Fibroblast of upper back skin (primary cell): ENCODE measurements around the gene GALNT14.
"Not testable (repeated sequence)": the region's sequence is repeated elsewhere in the genome, so short reads cannot be mapped to it uniquely, and the experiment has no call there.

Source experiments
- DNase-seq: peaks from one replicate; pipeline ENCODE4 v3.0.0-alpha.2; 2013

GALNT14 gene

GRCh38 chr2:31138037-31138962, at the start of gene GALNT14:
Gene GALNT14 (minus strand): TSS chr2:31138440. CDS start chr2:31138086, 354 bp downstream.
- peak; percentile 37 for DNase-seq

GRCh38 chr2:31187166-31187565, 48.9 kb upstream of the GALNT14 start:
- DNase-seq: no peak

GRCh38 chr2:31183973-31184372, 45.7 kb upstream of the GALNT14 start:
- not testable (repeated sequence) for DNase-seq

- no peak for DNase-seq
Measured at GRCh38 chr2:31176742-31177141, 38.5 kb upstream of the GALNT14 start.

- no peak for DNase-seq
Measured at GRCh38 chr2:31171142-31171541, 32.9 kb upstream of the GALNT14 start.

GRCh38 chr2:31170071-31170698, 31.9 kb upstream of the GALNT14 start:
- peak; percentile 62 for DNase-seq

- DNase-seq: peak; percentile 14
Measured at GRCh38 chr2:31168291-31168690, 30.1 kb upstream of the GALNT14 start.

- DNase-seq: no peak
Measured at GRCh38 chr2:31166925-31167324, 28.7 kb upstream of the GALNT14 start.

GRCh38 chr2:31163011-31163539, 24.8 kb upstream of the GALNT14 start:
- DNase-seq: no peak

- DNase-seq: no peak
Measured at GRCh38 chr2:31161637-31162036, 23.4 kb upstream of the GALNT14 start.

- DNase-seq: no peak
Measured at GRCh38 chr2:31151501-31151900, 13.3 kb upstream of the GALNT14 start.

- DNase-seq: no peak
Measured at GRCh38 chr2:31150120-31150670, 12.0 kb upstream of the GALNT14 start.

- DNase-seq: no peak
Measured at GRCh38 chr2:31148514-31148913, 10.3 kb upstream of the GALNT14 start.

GRCh38 chr2:31147645-31148044, 9.4 kb upstream of the GALNT14 start:
- DNase-seq: no peak

GRCh38 chr2:31142110-31142509, 3.9 kb upstream of the GALNT14 start:
- DNase-seq: peak; percentile 45

GRCh38 chr2:31141443-31142085, 3.3 kb upstream of the GALNT14 start:
- peak; percentile 65 for DNase-seq

GRCh38 chr2:31140151-31140550, 1.9 kb upstream of the GALNT14 start:
- DNase-seq: peak; percentile 68

- no peak for DNase-seq
Measured at GRCh38 chr2:31139671-31140070, 1.4 kb upstream of the GALNT14 start.

GRCh38 chr2:31137211-31138036, 816 bp downstream of the GALNT14 start:
- DNase-seq: no peak

GRCh38 chr2:31136732-31137131, 1.5 kb downstream of the GALNT14 start:
- no peak for DNase-seq

- no peak for DNase-seq
Measured at GRCh38 chr2:31136000-31136399, 2.2 kb downstream of the GALNT14 start.

GRCh38 chr2:31134480-31134879, 3.8 kb downstream of the GALNT14 start:
- DNase-seq: no peak
